GM10248 (cell line): ENCODE results near the gene NRN1L.

ENCODE experiments used
- CTCF ChIA-PET: fragments of 300-600 bp; sonication (Branson Sonifier 250); formaldehyde crosslinking; extraction: SDS; loops from one replicate; lab custom pipeline; 2021; ENCODE audit warnings: antibody characterized with exemption; lab: Yijun Ruan, JAX
- POLR2A ChIA-PET: fragments of 350-650 bp; sonication (Branson Sonifier 250); formaldehyde crosslinking; extraction: SDS; loops from one replicate; lab custom pipeline; 2020; ENCODE audit warnings: antibody characterized with exemption; lab: Yijun Ruan, JAX
- DNase-seq: peaks from one replicate; pipeline ENCODE4 v3.0.0; 2012; ENCODE audit errors: extremely low spot score
- CTCF ChIP-seq: IDR thresholded peaks from 2 replicates; pipeline ENCODE4 v1.5.1; 2012; ENCODE audit warnings: mild to moderate bottlenecking, low read depth; ENCODE audit errors: extremely low read depth, missing control alignments, control extremely low read depth

NRN1L gene

GRCh38 chr16:67848118-67848517 is 36.6 kb upstream of the NRN1L start:
- POLR2A ChIA-PET = no interaction called here
- no peak for TF ChIP-seq CTCF
- no peak for DNase-seq
- CTCF ChIA-PET = interaction anchor here (0.6 to 2.2 kb wide), 7 partner anchors 20 to 328 kb away, joined by 3 to 10 read pairs (median 3); no protein-coding TSS in a partner anchor

GRCh38 chr16:67853670-67854069 is 31.0 kb upstream of the NRN1L start:
- CTCF ChIA-PET = interaction anchor here (1.0 to 1.9 kb wide), 2 partner anchors 14 to 30 kb away, joined by 4 to 5 read pairs; no protein-coding TSS in a partner anchor
- no peak for TF ChIP-seq CTCF
- DNase-seq = no peak
- POLR2A ChIA-PET = no interaction called here

GRCh38 chr16:67855789-67856188 is 28.9 kb upstream of the NRN1L start:
- POLR2A ChIA-PET = no interaction called here
- no peak for TF ChIP-seq CTCF
- CTCF ChIA-PET = interaction anchor here (1.0 to 1.6 kb wide), 4 partner anchors 16 to 335 kb away, joined by 3 to 5 read pairs (median 3); no protein-coding TSS in a partner anchor
- DNase-seq = no peak

- POLR2A ChIA-PET = interaction anchor here (1.0 kb wide), 1 partner anchor 11 kb away, joined by 3 read pairs; the partner anchor contains the start of gene NUTF2
- CTCF ChIA-PET = interaction anchor here (1.0 to 1.5 kb wide), 5 partner anchors 11 to 184 kb away, joined by 3 to 5 read pairs (median 3); no protein-coding TSS in a partner anchor
- no peak for DNase-seq
- no peak for TF ChIP-seq CTCF
These were observed 27.6 kb upstream of the NRN1L start for GRCh38 chr16:67856927-67857546.

- no peak for DNase-seq
- CTCF ChIA-PET = interaction anchor here (1.0 to 1.5 kb wide), 4 partner anchors 11 to 41 kb away, joined by 3 to 5 read pairs (median 4); no protein-coding TSS in a partner anchor
- no peak for TF ChIP-seq CTCF
- POLR2A ChIA-PET = interaction anchor here (1.0 kb wide), 1 partner anchor 11 kb away, joined by 3 read pairs; the partner anchor contains the start of gene NUTF2
These were observed 27.0 kb upstream of the NRN1L start for GRCh38 chr16:67857547-67858233.

GRCh38 chr16:67858500-67858899 is 26.2 kb upstream of the NRN1L start:
- TF ChIP-seq CTCF = no peak
- CTCF ChIA-PET = interaction anchor here (1.5 to 7.8 kb wide), 2 partner anchors 10 to 42 kb away, joined by 5 to 53 read pairs; no protein-coding TSS in a partner anchor
- POLR2A ChIA-PET = no interaction called here
- no peak for DNase-seq
